NCI-H2227 (cell line): ENCODE data around the gene PRDX3.

Experiments used
- DNase-seq: peaks from one replicate; lab custom pipeline; 2025; ENCODE audit not compliant: unreplicated experiment; lab: John Stamatoyannopoulos, UW

The PRDX3 gene

DNA sequence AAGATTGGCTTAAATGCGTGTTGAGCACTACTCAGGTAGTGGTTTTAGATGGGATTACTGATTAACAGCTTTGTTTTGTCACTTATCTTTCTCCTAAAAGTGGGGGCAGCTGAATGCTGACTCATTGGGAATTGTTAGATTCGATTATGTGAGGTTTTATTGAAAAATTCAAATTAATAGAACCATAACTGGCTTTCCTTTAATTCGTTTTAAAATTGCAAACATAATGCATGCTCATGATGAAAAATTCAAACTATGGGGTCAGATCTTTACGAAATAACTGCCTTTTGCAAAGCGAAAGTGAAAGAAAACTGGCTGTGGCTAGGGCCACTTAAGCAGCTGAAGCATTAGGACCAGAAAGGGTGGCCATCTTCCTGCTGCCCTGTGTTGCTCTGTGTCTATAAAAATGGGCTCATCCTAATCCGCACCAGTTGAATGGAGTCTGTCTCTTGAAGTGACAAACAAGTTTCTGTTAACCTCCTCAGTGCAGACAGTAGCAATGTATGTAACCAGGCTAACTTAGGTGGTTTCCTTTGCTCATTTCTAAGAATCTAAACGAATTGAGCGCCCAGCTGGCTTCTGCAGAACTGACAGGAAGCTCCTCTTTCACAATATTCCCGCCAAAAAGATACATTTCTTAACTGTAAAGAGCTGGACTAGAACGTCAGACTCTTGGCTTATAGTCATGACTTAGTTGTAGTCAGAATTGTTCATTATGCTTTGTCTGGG, 46.9 kb downstream of the PRDX3 start:
- DNase-seq = no peak

DNA sequence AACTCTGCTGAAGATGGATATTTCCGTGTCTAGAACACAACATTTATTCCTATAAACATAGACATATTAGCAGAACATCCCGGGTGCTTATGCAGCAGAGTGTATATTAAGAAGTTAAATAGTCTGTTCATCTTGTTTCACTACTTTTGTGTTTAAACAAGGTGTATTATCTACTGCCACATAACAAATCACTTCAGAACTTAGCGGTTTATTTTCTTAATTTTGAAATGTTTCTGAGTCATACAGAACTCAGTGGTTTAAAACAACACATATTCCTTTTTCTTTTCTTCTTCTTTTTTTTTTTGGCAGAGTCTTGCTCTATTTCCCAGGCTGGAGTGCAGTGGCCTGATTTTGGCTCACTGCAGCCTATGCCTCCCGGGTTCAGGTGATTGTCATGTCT, 48.9 kb downstream of the PRDX3 start:
- DNase-seq = no peak

- no peak for DNase-seq
These were observed 52.7 kb downstream of the PRDX3 start for GRCh38 chr10:119125942-119126341.

GRCh38 chr10:119120875-119121274, 57.7 kb downstream of the PRDX3 start:
- DNase-seq = no peak

DNA sequence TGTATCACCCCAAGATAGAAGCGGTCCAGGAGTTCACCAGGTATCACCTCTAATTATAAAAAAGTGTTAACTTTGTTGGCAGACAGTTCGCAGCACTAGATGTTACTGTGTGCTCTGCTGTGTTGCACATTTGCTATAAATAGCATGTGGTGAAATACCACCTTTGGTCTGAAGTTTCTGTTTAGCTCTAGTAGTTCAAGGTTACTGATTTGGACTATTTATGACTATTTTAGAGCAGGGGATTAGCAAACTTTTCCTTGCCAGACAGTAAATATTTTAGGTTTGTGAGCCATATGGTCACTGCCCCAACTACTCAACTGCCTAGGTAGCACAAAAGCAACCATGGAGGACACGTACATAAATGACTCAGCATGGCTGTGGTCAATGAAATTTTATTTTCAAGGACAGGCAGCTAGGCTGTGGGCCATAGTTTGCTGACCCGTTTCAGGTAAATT, 58.2 kb downstream of the PRDX3 start:
- no peak for DNase-seq

- no peak for DNase-seq
These were observed 59.2 kb downstream of the PRDX3 start for GRCh38 chr10:119119400-119119799.

GRCh38 chr10:119118231-119118630, 60.4 kb downstream of the PRDX3 start:
- no peak for DNase-seq
